GM12878 (cell line): Measurements from ENCODE around the gene CORO1A. TPM values are rescaled to one million over a fixed set of nuclear protein-coding genes. Genes with fewer than 3 reads are reported as not detected.

Experiments used
- ATAC-seq: fragments of 200-7000 bp; cut with Tn5 transposase; 3 replicates; pipeline ENCODE4 v1.9.1; 2020; ENCODE audit warnings: mild to moderate bottlenecking, moderate library complexity
- BruUV-seq: library from RNA; stranded (reverse); fragments of 400-500 nt; replicated peaks from 2 replicates; lab custom pipeline; 2021; lab: Mats Ljungman, UMichigan
- CTCF ChIA-PET: fragments of 300-600 bp; sonication (Branson Sonifier 250); formaldehyde crosslinking; extraction: SDS; loops from one replicate; lab custom pipeline; 2021; ENCODE audit warnings: inconsistent platforms; lab: Yijun Ruan, JAX
- POLR2A ChIA-PET: fragments of 350-600 bp; formaldehyde crosslinking; extraction: SDS; loops from one replicate; lab custom pipeline; 2021; ENCODE audit warnings: inconsistent platforms; lab: Charles Lee
- RAD21 ChIA-PET: fragments of 300-600 bp; sonication (Branson Sonifier 250); formaldehyde crosslinking; loops from one replicate; lab custom pipeline; 2023; ENCODE audit warnings: antibody characterized with exemption; ENCODE audit not compliant: unreplicated experiment; lab: Charles Lee
- SMC1A ChIA-PET: fragments of 300-600 bp; sonication (Branson Sonifier 250); formaldehyde crosslinking; loops from one replicate; lab custom pipeline; 2023; ENCODE audit not compliant: unreplicated experiment, uncharacterized antibody; lab: Charles Lee
- DNase-seq: peaks from one replicate; pipeline ENCODE4 v3.0.0-alpha.2; 2011; ENCODE audit warnings: low read depth, low spot score
- FAIRE-seq: peaks from 3 replicates; lab custom pipeline; 2011; peaks lifted over from hg19 to GRCh38; lab: Jason Lieb, UNC
- H2AFZ ChIP-seq: 2 replicates; pipeline ENCODE4 v1.6.0; 2011; ENCODE audit warnings: low read depth, low read length, control low read depth; ENCODE audit not compliant: control insufficient read depth
- H3K27ac ChIP-seq: 2 replicates; pipeline ENCODE4 v1.5.1; 2011; ENCODE audit warnings: control low read depth; ENCODE audit not compliant: control insufficient read depth, insufficient read depth
- H3K27me3 ChIP-seq, 2 experiments: replicated peaks in 1 of 2; 2 replicates each; pipeline versions ENCODE4 v1.6.0 to v1.6.1; 2011; ENCODE audit warnings: low read length in 1 of 2; ENCODE audit not compliant: control insufficient read depth in 2 of 2, insufficient read depth in 2 of 2
- H3K36me3 ChIP-seq, 2 experiments: 2 replicates each; pipeline ENCODE4 v1.5.1; 2011; ENCODE audit warnings: low read length in 1 of 2; ENCODE audit not compliant: control insufficient read depth in 2 of 2, insufficient read depth in 2 of 2
- H3K4me1 ChIP-seq: 2 replicates; pipeline ENCODE4 v1.6.1; 2011; ENCODE audit warnings: mild to moderate bottlenecking, low read length, moderate library complexity, mixed read lengths; ENCODE audit not compliant: control insufficient read depth, insufficient read depth
- H3K4me2 ChIP-seq: 2 replicates; pipeline ENCODE4 v1.6.0; 2011; ENCODE audit warnings: control low read depth; ENCODE audit not compliant: control insufficient read depth, insufficient read depth
- H3K4me3 ChIP-seq: fragments of 200-600 bp; sonication (generic); 2 replicates; pipeline ENCODE4 v1.5.1; 2016
- H3K79me2 ChIP-seq: 2 replicates; pipeline ENCODE4 v1.6.0; 2011; ENCODE audit warnings: low read length; ENCODE audit not compliant: control insufficient read depth, insufficient read depth
- H3K9ac ChIP-seq: 2 replicates; pipeline ENCODE4 v1.8.0; 2011; ENCODE audit warnings: low read length, control low read depth, mixed read lengths; ENCODE audit not compliant: control insufficient read depth, insufficient read depth
- H3K9me3 ChIP-seq: replicated peaks from 3 replicates; pipeline ENCODE4 v1.5.1; 2011; ENCODE audit warnings: mild to moderate bottlenecking, low read length; ENCODE audit not compliant: control insufficient read depth, insufficient read depth
- H4K20me1 ChIP-seq: 2 replicates; pipeline ENCODE4 v1.6.0; 2011; ENCODE audit not compliant: control insufficient read depth, insufficient read depth
- BHLHE40 ChIP-seq, 2 experiments: fragments of 450-650 bp in 1 of 2; IDR thresholded peaks; 2 replicates each; pipeline ENCODE4 v1.6.1; 2011 to 2017; ENCODE audit warnings: low read depth in 2 of 2, borderline replicate concordance in 1 of 2, improper control_type of control experiment in 1 of 2, low read length in 1 of 2, mild to moderate bottlenecking in 1 of 2
- FOXK2 ChIP-seq: fragments of 450-650 bp; IDR thresholded peaks from 2 replicates; pipeline ENCODE4 v1.6.1; 2017; ENCODE audit warnings: mild to moderate bottlenecking, moderate library complexity
- IKZF2 ChIP-seq, 2 experiments: fragments of 450-650 bp; IDR thresholded peaks; 2 replicates each; pipeline ENCODE4 v1.6.1; 2017; ENCODE audit warnings: mild to moderate bottlenecking in 2 of 2, moderate library complexity in 2 of 2
- MXI1 ChIP-seq: fragments of 150-350 bp; IDR thresholded peaks from 2 replicates; pipeline ENCODE4 v1.6.1; 2011; ENCODE audit warnings: low read depth, mild to moderate bottlenecking, inconsistent platforms, low read length, improper control_type of control experiment
- PBX3 ChIP-seq: IDR thresholded peaks from 2 replicates; pipeline ENCODE4 v1.6.1; 2011; ENCODE audit warnings: mild to moderate bottlenecking, low read depth, low read length, moderate library complexity; ENCODE audit not compliant: insufficient replicate concordance
- RAD21 ChIP-seq: IDR thresholded peaks from 2 replicates; pipeline ENCODE4 v1.6.1; 2011; ENCODE audit warnings: mild to moderate bottlenecking, low read depth, low read length, moderate library complexity; ENCODE audit not compliant: insufficient read depth
- RUNX3 ChIP-seq: IDR thresholded peaks from 2 replicates; pipeline ENCODE4 v1.6.1; 2012; ENCODE audit warnings: low read length, inconsistent platforms
- SPI1 ChIP-seq: IDR thresholded peaks from 2 replicates; pipeline ENCODE4 v1.6.1; 2011; ENCODE audit warnings: low read depth, mild to moderate bottlenecking, low read length, moderate library complexity, borderline replicate concordance; ENCODE audit not compliant: insufficient read depth
- WGBS: methylation state at CpG from one replicate; pipeline ENCODE4 v1.1.6; 2016; ENCODE audit warnings: low lambda C conversion rate; ENCODE audit not compliant: insufficient replicate concordance, insufficient coverage; ENCODE audit errors: missing lambda C conversion rate; 5-methylcytosine and 5-hydroxymethylcytosine counted together
- in situ Hi-C: fragments of 300-500 bp; cut with MboI; formaldehyde crosslinking; loops from 9 replicates; pipeline ENCODE4 v1.14.3; 2018; ENCODE audit warnings: mixed read lengths
- intact Hi-C: fragments of 100-400 bp; cut with micrococcal nuclease; formaldehyde crosslinking; loops from one replicate; pipeline ENCODE4 v1.14.2; 2022; ENCODE audit not compliant: unreplicated experiment
- polyA plus RNA-seq, 11 experiments: library from polyadenylated mRNA; depleted of rRNA in 4 of 11; unstranded in 6 of 11; stranded (reverse) in 5 of 11; fragments of >200 nt; fragmentation: Nextera tagmentation in 4 of 11; fragmentation: Illumina TruSeq in 1 of 11; extraction: Ambion mirVana in 4 of 11; extraction: Trizol in 1 of 11; gene quantifications; 1 replicate in 1 of 11; 2 replicates in 10 of 11; pipeline versions ENCODE4 v1.2.1 to v1.2.3, GENCODE V29; 2011 to 2016; ENCODE audit warnings: inconsistent platforms in 2 of 11, missing spikeins in 2 of 11, low read depth in 1 of 11
- total RNA-seq, 4 experiments: library from RNA; depleted of rRNA in 3 of 4; stranded (reverse); fragments of >200 nt in 3 of 4; fragmentation: Illumina TruSeq in 1 of 4; extraction: Trizol in 1 of 4; gene quantifications; 2 replicates each; pipeline versions ENCODE4 v1.2.1 to v1.2.3, GENCODE V29; 2013 to 2021

The CORO1A gene
- total and polyA plus RNA-seq, 10 of the 15 experiments (the other 5 are each of a cell fraction or from before 2014, with no cell fraction given): 16.3 to 1,464 (median 714) TPM

- intact Hi-C loops: no loop called here
- Histone ChIP-seq H3K4me1 (peaks cover 8% of the 10 kb centered on the region; the same call in 1 of the 2 replicates), H3K27me3 (no peaks in the 10 kb centered on the region), H4K20me1 (no peaks in the 10 kb centered on the region), H3K9me3 (no peaks in the 10 kb centered on the region), H3K79me2 (no peaks in the 10 kb centered on the region), H3K4me2 (no peak overlapping the region), H3K4me3 (no peak overlapping the region), H3K27ac (no peak overlapping the region), H3K9ac (no peak overlapping the region), H3K36me3 (no peaks in the 10 kb centered on the region), H2AFZ (peak overlapping the region; percentile 71)
- SMC1A ChIA-PET: interaction anchor here (0.7 to 1.8 kb wide), 4 partner anchors 8 to 278 kb away, joined by 3 to 6 read pairs (median 3); no protein-coding TSS in a partner anchor
- no TSS peak for BruUV-seq
- FAIRE-seq (peak; percentile 38), ATAC-seq (no peak), DNase-seq (no peak)
- RAD21 ChIA-PET: interaction anchor here (0.7 to 1.0 kb wide), 2 partner anchors 12 to 27 kb away, joined by 3 to 4 read pairs; no protein-coding TSS in a partner anchor
- CTCF ChIA-PET: interaction anchor here (0.6 to 1.8 kb wide), 5 partner anchors 8 to 253 kb away, joined by 3 to 6 read pairs (median 3); no protein-coding TSS in a partner anchor
- 56% methylated on average over 13 of the region's 13 CpGs for WGBS
- POLR2A ChIA-PET: no interaction called here
- in situ Hi-C loops: no loop called here
- TF ChIP-seq SPI1 (peak; percentile 77; the same call in 1 of the 2 replicates), FOXK2 (peak; percentile 26; the same call in 1 of the 2 replicates), MXI1 (no peak), BHLHE40 (IDR thresholded peaks at IDR 0.05; ENCODE audit: borderline replicate concordance in 1 of 2, low read depth in 2 of 2, low read length in 1 of 2) (peak in 1 of 2 experiments; percentile 36; a peak in 1 of 4 replicates), RUNX3 (no peak), PBX3 (no peak), IKZF2 (IDR thresholded peaks at IDR 0.05) (0 out of 4 replicates have a peak, but pooled peaks of 1 of the 2 experiments have one; percentile 22), RAD21 (no peak)
Measured at GRCh38 chr16:30139583-30140481, 43.6 kb upstream of the CORO1A start.
